Amniotic epithelial cell (primary cell): ENCODE measurements around the gene ELAVL4.

ENCODE experiments used
- DNase-seq: peaks from one replicate; pipeline ENCODE4 v3.0.0-alpha.2; 2010; ENCODE audit warnings: low read depth

Gene ELAVL4

DNA sequence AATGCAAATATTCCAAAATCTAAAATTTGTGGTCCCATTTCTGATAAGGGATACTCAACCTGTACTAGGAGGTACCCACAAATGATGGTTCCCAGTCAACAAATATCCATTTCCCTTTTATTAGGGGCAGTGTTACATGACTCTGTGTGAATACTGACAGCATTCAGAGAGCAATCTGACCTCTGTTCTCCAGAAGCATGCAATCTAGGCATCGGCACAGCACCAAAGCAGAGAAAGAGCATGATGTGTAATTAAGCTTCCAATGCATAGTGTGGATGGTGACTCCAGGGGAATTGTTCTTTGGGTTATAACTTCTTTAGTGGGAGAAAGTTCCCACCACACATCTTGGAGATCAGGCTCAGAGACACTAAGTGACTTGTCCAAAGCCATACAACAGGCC is 71.6 kb downstream of the ELAVL4 start:
- DNase-seq: no peak

DNA sequence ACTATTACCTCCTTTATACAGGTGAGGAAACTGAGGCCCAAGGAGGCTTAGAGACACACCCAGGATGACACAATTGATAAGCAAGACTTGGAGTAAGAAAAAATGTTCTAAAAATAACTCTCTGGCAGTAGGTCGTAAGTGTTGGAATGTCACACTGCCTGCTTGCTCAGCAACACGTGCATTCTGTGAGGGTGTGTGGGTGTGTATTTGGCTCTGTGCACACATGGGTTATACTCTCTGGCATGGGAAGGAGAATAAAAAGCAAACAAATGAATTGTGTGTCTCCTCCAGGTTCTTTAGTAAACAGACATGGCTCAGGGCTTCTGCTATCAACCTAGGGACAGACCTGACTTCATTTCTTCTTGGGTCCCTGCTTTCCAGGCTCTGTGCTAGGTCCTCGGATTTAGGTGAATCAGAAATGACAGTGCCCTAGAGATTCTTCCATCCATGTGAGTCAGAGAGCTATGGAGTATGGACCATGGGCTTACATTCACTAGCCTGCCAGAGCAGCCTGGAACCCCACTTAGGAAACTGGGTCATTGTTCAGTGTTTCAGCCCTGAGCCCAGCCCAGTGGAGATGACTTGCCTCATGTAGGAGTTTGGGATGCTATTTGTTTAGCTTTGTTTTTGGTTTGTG is 72.4 kb downstream of the ELAVL4 start:
- no peak for DNase-seq

DNA sequence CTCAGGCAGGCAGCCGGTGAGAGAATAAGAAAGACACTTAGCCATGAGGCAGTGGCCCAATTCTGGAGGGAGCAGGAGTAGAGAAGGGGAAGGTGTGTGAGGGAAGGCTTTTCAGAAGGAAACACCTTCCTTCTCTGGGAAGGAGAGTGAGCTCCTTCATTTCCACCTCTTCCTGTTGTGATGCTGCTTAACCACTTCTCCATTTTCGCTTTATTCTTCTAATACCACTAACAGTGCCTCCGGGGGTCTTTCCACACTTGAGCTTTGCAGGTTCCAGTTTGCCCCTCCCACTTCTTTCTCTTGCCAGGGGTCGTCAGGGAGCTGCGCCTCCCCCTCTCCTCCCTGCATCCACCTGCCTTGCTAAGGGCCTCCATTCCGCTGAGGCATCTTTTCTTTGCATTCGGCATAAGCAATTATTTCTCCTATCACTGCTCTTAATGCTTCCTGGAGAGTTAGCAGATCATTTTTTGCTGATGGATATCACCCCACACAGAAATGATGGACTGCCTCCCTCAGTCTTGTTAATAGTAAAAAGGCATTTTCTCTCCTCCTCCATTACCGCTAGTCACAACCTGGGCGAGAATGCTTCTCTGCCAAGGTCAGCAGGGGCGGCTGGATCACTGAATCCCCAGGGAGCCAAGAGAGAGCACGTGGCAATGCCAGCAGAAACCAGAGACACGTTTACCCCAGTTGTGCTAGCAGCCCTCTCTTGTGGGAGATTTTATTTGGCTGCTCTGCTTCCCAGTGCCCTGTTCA is 74.8 kb downstream of the ELAVL4 start:
- no peak for DNase-seq

DNA sequence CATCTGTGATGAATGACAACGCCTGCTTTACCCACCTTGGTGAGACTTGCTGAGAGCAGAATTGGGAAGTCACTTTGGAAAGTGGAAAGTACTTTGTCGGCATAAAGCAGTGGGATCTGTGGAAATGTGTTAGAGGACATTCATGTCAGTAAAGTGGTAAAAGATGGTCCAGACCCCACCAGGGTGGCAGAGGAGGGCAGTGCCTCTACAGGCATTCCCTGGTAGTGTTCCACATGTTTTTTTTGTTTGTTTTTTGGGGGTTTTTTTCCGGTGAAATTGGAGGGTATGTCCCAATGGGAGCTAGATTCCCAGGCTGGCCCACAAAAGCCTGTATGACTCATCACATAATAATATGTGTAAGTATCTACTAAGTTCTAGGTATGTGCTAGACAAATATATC is 80.6 kb downstream of the ELAVL4 start:
- DNase-seq: no peak

DNA sequence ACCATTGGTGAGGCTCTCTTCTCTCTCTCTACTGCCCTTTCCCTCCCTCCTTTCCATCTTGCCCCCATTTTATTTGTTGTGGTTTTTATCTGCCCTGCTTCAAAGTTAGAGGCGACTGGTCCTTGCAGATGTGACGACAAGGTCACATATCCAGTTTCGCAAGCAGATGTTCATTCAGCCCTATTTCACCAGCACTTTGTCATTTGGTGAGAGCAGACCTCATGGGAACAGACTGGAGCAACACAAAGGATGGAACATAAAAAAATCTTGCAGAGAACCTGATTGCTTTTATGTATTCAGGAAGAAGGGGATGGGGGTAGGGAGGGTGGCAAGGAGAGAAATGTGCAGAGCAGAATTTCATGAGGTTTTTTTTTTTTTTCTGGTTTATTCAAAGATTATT is 84.3 kb downstream of the ELAVL4 start:
- no peak for DNase-seq

- DNase-seq: no peak
These were observed 86.5 kb downstream of the ELAVL4 start for GRCh38 chr1:50195205-50195604.

DNA sequence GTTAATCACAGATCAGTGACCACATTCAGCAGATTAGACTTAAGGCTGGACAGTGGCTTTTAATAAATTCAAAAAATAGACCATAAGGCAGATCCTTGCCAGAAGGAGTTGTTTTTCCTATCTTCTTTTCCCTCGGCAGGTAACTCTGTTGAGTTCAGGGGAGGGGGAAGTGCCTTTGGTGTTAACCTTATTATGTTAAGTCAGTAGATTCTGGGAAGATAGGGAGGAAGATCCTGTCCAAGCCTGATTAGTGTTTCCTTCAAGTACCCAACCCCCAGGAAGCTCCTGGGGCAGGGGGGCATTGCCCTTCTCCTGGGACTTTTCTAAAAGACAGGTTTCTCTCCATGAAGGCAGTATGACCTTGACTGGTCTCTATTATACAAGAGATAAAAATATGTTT is 87.4 kb downstream of the ELAVL4 start:
- DNase-seq: no peak

- no peak for DNase-seq
These were observed 88.5 kb downstream of the ELAVL4 start for GRCh38 chr1:50197216-50197615.

GRCh38 chr1:50208315-50208714 is 99.6 kb downstream of the ELAVL4 start:
- DNase-seq: no peak

- no peak for DNase-seq
These were observed 100.0 kb downstream of the ELAVL4 start for GRCh38 chr1:50208756-50209155.

GRCh38 chr1:50209749-50210148 is 101.0 kb downstream of the ELAVL4 start:
- DNase-seq: no peak

DNA sequence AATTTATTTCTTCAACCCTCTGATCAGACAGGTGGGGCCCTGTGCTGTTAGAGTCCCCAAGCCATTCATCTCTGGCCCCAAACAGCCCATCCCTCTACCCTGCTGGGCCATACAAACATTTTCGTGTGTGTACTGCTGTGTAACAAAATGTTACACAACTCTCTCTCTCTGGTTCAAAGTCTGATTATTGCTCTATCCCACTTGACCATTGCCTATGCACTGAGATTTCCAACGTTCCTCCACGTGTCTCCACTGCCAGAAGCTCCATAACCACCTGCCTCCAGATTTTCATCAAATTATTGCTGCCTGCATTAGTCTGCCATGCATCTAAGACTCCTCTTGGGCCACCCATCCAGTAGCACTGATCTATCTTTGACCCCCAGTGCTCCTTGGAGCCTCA is 104.8 kb downstream of the ELAVL4 start:
- DNase-seq: no peak

DNA sequence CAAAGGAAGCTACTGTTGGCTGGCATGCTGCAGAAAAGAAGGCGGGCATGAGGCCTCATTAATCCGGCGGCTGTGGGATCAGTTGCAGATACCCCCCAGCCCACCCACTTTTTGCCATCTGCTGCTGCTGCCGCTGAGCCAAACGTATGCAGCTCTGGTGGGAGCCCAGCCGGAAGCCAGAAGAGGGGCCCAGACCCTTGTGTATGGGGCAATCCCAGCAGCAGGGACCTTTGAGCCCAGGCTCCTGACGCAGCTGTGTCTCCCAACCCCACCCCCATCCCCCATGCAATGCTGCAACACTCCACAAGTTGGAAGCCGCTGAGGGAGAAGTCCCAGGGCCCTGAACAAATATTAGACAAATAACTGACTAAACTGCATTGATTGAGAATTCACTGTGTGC is 106.0 kb downstream of the ELAVL4 start:
- no peak for DNase-seq

- DNase-seq: no peak
These were observed 109.8 kb downstream of the ELAVL4 start for GRCh38 chr1:50218344-50219120.

- no peak for DNase-seq
These were observed 120.2 kb downstream of the ELAVL4 start for GRCh38 chr1:50228871-50229384.

DNA sequence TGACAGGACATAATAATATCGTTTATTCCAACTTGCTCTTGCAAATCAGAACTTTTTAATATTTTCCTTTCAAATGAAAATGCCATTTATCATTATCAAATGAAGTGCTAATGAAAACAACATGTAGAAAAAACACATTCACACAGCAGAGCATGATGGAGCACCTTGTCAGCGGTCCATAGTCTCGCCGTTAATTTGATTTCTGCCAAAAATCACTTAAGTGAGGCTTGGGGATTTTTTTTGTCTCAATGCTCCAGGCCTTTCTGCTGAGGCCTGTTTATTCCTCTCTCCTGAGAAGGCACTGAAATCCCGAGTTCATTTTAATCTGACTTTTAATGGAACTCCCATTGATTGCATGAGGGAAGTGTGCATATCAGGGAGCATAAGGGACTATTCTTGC is 122.5 kb downstream of the ELAVL4 start:
- DNase-seq: no peak

GRCh38 chr1:50232336-50232735 is 123.6 kb downstream of the ELAVL4 start:
- no peak for DNase-seq

- no peak for DNase-seq
These were observed 127.9 kb downstream of the ELAVL4 start for GRCh38 chr1:50236656-50237055.

GRCh38 chr1:50237056-50237455 is 128.3 kb downstream of the ELAVL4 start:
- DNase-seq: no peak

- no peak for DNase-seq
These were observed 135.2 kb downstream of the ELAVL4 start for GRCh38 chr1:50243939-50244338.

- DNase-seq: no peak
These were observed 138.1 kb downstream of the ELAVL4 start for GRCh38 chr1:50246869-50247268.

GRCh38 chr1:50251702-50252101 is 143.0 kb downstream of the ELAVL4 start:
- no peak for DNase-seq

GRCh38 chr1:50252196-50252595 is 143.5 kb downstream of the ELAVL4 start:
- DNase-seq: no peak
